Liver (tissue), 9 donors: Measurements from ENCODE around the gene SMAD1. TPM values are rescaled to one million over a fixed set of nuclear protein-coding genes. Genes with fewer than 3 reads are reported as not detected.

Experiments used
- DNase-seq: peaks from one replicate; pipeline ENCODE4 v3.0.0-alpha.2; 2017; ENCODE audit warnings: low spot score
- H3K27ac ChIP-seq, 2 donors: one replicate each; pipeline ENCODE4 v1.7.0; 2013; ENCODE audit warnings: inconsistent platforms in 2 of 2, low read length in 2 of 2, control low read depth in 1 of 2, low read depth in 1 of 2, mild to moderate bottlenecking in 1 of 2
- H3K27me3 ChIP-seq, 4 donors: one replicate each; pipeline versions ENCODE4 v1.6.1 to v1.7.0; 2013; ENCODE audit warnings: low read length in 3 of 4, inconsistent platforms in 1 of 4, mild to moderate bottlenecking in 1 of 4, moderate library complexity in 1 of 4; ENCODE audit not compliant: control insufficient read depth in 4 of 4, insufficient read depth in 4 of 4
- H3K36me3 ChIP-seq, 4 donors: one replicate each; pipeline versions ENCODE4 v1.6.1 to v1.7.0; 2013; ENCODE audit warnings: low read length in 3 of 4, mild to moderate bottlenecking in 3 of 4, low read depth in 1 of 4, moderate library complexity in 1 of 4; ENCODE audit not compliant: control insufficient read depth in 4 of 4, insufficient read depth in 3 of 4
- H3K4me1 ChIP-seq, 4 donors: one replicate each; pipeline versions ENCODE4 v1.6.1 to v1.7.0; 2013; ENCODE audit warnings: low read length in 3 of 4, mild to moderate bottlenecking in 3 of 4, moderate library complexity in 1 of 4; ENCODE audit not compliant: control insufficient read depth in 4 of 4, insufficient read depth in 4 of 4
- H3K4me3 ChIP-seq, 3 donors: one replicate each; pipeline versions ENCODE4 v1.6.1 to v1.7.0; 2013; ENCODE audit warnings: low read length in 3 of 3, control low read depth in 1 of 3, low read depth in 1 of 3, mild to moderate bottlenecking in 1 of 3
- H3K9ac ChIP-seq, 2 donors: one replicate each; pipeline ENCODE4 v1.7.0; 2013; ENCODE audit warnings: low read length in 2 of 2, mild to moderate bottlenecking in 2 of 2, moderate library complexity in 2 of 2, control low read depth in 1 of 2, low read depth in 1 of 2
- H3K9me3 ChIP-seq, 4 donors: one replicate each; pipeline versions ENCODE4 v1.6.1 to v1.7.0; 2013; ENCODE audit warnings: low read length in 3 of 4; ENCODE audit not compliant: control insufficient read depth in 4 of 4
- EGR1 ChIP-seq, 2 donors: IDR thresholded peaks; 2 replicates each; pipeline ENCODE4 v1.6.1; 2016 to 2018; ENCODE audit warnings: antibody characterized with exemption in 2 of 2, low read depth in 2 of 2
- FOXA1 ChIP-seq: IDR thresholded peaks from 2 replicates; pipeline ENCODE4 v1.6.1; 2016; ENCODE audit warnings: antibody characterized with exemption
- JUND ChIP-seq, 2 donors: IDR thresholded peaks; 2 replicates each; pipeline ENCODE4 v1.6.1; 2016; ENCODE audit warnings: antibody characterized with exemption in 2 of 2
- NR2F2 ChIP-seq: IDR thresholded peaks from 2 replicates; pipeline ENCODE4 v1.6.1; 2016; ENCODE audit warnings: antibody characterized with exemption
- RXRA ChIP-seq, 2 donors: IDR thresholded peaks; 2 replicates each; pipeline ENCODE4 v1.6.1; 2017 to 2018; ENCODE audit warnings: antibody characterized with exemption in 2 of 2, mild to moderate bottlenecking in 1 of 2
- SP1 ChIP-seq: IDR thresholded peaks from 2 replicates; pipeline ENCODE4 v1.6.1; 2018; ENCODE audit warnings: antibody characterized with exemption, mild to moderate bottlenecking
- TAF1 ChIP-seq: conservative IDR thresholded peaks from 2 replicates; pipeline ENCODE4 v1.6.1; 2016; ENCODE audit warnings: antibody characterized with exemption, mild to moderate bottlenecking
- YY1 ChIP-seq: IDR thresholded peaks from 2 replicates; pipeline ENCODE4 v1.6.1; 2016; ENCODE audit warnings: antibody characterized with exemption, mild to moderate bottlenecking
- WGBS: extraction: QIAGEN DNeasy Blood & Tissue Kit; methylation state at CpG from one replicate; pipeline ENCODE4 v1.1.7; 2013; 5-methylcytosine and 5-hydroxymethylcytosine counted together
- polyA plus RNA-seq, 2 donors: library from polyadenylated mRNA; stranded (reverse) in 1 of 2; unstranded in 1 of 2; fragments of 200-250 nt in 1 of 2; fragments of >200 nt in 1 of 2; fragmentation: Nextera tagmentation in 1 of 2; extraction: Ambion mirVana in 1 of 2; gene quantifications; one replicate each; pipeline versions ENCODE4 v1.2.1 to v1.2.3, GENCODE V29; 2013 to 2015
- total RNA-seq, 2 donors: library from RNA; depleted of rRNA; stranded (reverse); fragments of >200 nt; gene quantifications; one replicate each; pipeline ENCODE4 v1.2.3, GENCODE V29; 2014
- TF ChIP-seq, protein P1 (sequence below): IDR thresholded peaks from 2 replicates; pipeline ENCODE4 v1.6.1; 2016; ENCODE audit warnings: antibody characterized with exemption
- TF ChIP-seq, protein P2 (sequence below): fragments of 150-350 bp; IDR thresholded peaks from 2 replicates; pipeline ENCODE4 v1.5.1; 2017; ENCODE audit warnings: improper control_type of control experiment, low read depth, low read length; ENCODE audit not compliant: missing input control
- TF ChIP-seq, protein P3 (sequence below): IDR thresholded peaks from 2 replicates; pipeline ENCODE4 v1.6.1; 2016; ENCODE audit warnings: antibody characterized with exemption, mild to moderate bottlenecking
- donor health status: healthy.
- donor health status: healthy.
- donor health status: healthy.
- donor health status: healthy.
- donor health status: healthy.

Gene SMAD1
- total and polyA plus RNA-seq, 4 donors = 6.3 to 43.8 (median 14.6) TPM

DNA sequence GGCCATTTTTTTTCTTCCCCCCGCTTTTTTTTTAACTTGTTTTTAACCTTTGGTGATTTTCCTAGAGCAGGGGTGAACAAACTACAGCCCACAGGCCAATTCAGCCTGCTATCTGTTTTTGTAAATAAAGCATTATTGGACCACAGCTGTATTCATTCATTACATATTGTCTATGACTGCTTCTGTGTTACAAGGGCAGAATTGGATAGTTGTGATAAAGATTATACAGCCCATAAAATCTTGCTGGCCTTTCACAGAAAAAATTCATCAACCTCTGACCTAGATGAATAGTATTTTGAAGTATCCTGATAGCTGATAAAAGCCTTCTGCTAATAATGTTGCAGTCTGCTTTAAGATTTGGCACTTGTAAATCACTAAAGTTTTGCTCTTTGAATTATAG is 63.4 kb downstream of the SMAD1 start:
- H3K27ac ChIP-seq = peak overlapping the region in 1 of 2 donors; percentile 16
- H3K36me3 ChIP-seq = peaks cover 2 to 20% (median 3%) of the 10 kb centered on the region in 4 donors
- no peaks in the 10 kb centered on the region for H3K27me3 ChIP-seq
- H3K9ac ChIP-seq = no peak overlapping the region
- H3K4me3 ChIP-seq = no peak overlapping the region
- TF ChIP-seq FOXA1 (no peak), TAF1 (no peak), SP1 (no peak), RXRA (IDR thresholded peaks at IDR 0.05) (no peak)
- TF ChIP-seq, protein P1, sequence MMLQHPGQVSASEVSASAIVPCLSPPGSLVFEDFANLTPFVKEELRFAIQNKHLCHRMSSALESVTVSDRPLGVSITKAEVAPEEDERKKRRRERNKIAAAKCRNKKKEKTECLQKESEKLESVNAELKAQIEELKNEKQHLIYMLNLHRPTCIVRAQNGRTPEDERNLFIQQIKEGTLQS = no peak
- DNase-seq = no peak
- WGBS = 76% methylated on average over 1 of the region's 1 CpG
- H3K4me1 ChIP-seq = peaks cover 0 to 3% (median under 1%) of the 10 kb centered on the region in 4 donors
- no peaks in the 10 kb centered on the region for H3K9me3 ChIP-seq

DNA sequence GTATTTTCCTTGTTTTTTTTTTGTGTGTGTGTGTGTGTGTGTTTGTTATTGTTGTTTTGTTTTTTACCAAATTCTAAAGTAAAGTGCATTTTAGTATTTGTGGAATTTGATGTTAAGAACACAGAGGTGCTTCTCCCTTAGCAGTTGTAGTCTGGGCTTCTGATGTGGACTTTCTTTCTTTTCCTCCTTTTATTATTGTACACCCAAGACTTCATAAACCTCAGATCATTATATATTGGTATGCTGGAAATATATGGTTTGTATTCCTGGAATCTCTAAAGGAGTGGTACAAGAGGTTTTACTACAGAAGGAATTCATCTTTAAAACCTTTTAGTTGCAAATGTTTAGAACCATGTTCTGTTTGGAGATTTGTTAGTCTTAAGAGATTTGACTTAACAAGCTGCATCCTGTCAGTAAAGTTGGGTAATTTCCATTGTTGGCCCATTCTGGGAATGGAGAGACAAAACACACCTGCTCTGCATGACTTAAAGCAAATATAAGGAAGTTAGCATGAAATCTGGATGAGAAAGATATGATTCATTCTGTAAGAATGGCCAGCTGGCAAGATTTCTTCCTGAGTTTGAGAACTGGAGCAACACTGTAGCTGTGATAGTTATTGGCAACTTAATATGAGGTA is 64.0 kb downstream of the SMAD1 start:
- Histone ChIP-seq H3K27ac (peak overlapping the region in 1 of 2 donors; percentile 16), H3K4me1 (peaks cover 0 to 3% (median under 1%) of the 10 kb centered on the region in 4 donors), H3K4me3 (no peak overlapping the region), H3K36me3 (peaks cover 2 to 20% (median 2%) of the 10 kb centered on the region in 4 donors), H3K9ac (no peak overlapping the region), H3K27me3 (no peaks in the 10 kb centered on the region), H3K9me3 (no peaks in the 10 kb centered on the region)
- no peak for DNase-seq
- TF ChIP-seq EGR1 (IDR thresholded peaks at IDR 0.05; ENCODE audit: low read depth in 2 of 2) (no peak), JUND (IDR thresholded peaks at IDR 0.05) (no peak), FOXA1 (no peak)
- TF ChIP-seq, protein P2, sequence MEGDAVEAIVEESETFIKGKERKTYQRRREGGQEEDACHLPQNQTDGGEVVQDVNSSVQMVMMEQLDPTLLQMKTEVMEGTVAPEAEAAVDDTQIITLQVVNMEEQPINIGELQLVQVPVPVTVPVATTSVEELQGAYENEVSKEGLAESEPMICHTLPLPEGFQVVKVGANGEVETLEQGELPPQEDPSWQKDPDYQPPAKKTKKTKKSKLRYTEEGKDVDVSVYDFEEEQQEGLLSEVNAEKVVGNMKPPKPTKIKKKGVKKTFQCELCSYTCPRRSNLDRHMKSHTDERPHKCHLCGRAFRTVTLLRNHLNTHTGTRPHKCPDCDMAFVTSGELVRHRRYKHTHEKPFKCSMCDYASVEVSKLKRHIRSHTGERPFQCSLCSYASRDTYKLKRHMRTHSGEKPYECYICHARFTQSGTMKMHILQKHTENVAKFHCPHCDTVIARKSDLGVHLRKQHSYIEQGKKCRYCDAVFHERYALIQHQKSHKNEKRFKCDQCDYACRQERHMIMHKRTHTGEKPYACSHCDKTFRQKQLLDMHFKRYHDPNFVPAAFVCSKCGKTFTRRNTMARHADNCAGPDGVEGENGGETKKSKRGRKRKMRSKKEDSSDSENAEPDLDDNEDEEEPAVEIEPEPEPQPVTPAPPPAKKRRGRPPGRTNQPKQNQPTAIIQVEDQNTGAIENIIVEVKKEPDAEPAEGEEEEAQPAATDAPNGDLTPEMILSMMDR = no peak

DNA sequence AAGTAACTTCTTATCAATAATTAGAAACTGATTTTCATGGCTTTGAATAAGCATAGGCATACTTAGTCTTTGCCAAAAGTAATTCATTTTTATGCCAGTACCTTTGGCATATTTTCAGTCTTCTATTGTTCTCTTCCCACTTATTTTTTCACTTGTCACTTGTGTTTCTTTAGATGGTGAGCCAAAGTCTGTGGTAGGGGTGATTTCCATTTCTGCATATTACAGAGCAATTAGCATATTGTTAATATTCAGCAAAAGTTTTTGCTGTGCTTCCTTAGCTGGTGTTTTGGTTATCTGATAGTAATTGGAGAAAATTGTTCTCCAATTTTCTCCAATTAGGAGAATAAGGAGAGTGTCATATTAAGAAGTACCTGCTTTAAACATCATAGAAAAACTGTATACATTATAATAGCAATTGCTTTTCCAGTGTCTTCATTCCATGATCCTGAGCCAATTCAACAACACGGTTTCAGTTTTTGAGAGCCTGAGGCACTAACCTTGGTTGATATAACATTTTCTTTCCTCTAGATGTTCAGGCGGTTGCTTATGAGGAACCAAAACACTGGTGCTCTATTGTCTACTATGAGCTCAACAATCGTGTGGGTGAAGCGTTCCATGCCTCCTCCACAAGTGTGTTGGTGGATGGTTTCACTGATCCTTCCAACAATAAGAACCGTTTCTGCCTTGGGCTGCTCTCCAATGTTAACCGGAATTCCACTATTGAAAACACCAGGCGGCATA is 64.7 kb downstream of the SMAD1 start:
- no peak overlapping the region for H3K27ac ChIP-seq
- H3K9ac ChIP-seq = no peak overlapping the region
- H3K36me3 ChIP-seq = peaks cover 2 to 20% (median 2%) of the 10 kb centered on the region in 4 donors
- H3K9me3 ChIP-seq = no peaks in the 10 kb centered on the region
- TF ChIP-seq, protein P3, sequence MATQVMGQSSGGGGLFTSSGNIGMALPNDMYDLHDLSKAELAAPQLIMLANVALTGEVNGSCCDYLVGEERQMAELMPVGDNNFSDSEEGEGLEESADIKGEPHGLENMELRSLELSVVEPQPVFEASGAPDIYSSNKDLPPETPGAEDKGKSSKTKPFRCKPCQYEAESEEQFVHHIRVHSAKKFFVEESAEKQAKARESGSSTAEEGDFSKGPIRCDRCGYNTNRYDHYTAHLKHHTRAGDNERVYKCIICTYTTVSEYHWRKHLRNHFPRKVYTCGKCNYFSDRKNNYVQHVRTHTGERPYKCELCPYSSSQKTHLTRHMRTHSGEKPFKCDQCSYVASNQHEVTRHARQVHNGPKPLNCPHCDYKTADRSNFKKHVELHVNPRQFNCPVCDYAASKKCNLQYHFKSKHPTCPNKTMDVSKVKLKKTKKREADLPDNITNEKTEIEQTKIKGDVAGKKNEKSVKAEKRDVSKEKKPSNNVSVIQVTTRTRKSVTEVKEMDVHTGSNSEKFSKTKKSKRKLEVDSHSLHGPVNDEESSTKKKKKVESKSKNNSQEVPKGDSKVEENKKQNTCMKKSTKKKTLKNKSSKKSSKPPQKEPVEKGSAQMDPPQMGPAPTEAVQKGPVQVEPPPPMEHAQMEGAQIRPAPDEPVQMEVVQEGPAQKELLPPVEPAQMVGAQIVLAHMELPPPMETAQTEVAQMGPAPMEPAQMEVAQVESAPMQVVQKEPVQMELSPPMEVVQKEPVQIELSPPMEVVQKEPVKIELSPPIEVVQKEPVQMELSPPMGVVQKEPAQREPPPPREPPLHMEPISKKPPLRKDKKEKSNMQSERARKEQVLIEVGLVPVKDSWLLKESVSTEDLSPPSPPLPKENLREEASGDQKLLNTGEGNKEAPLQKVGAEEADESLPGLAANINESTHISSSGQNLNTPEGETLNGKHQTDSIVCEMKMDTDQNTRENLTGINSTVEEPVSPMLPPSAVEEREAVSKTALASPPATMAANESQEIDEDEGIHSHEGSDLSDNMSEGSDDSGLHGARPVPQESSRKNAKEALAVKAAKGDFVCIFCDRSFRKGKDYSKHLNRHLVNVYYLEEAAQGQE = no peak
- TF ChIP-seq TAF1 (no peak), EGR1 (IDR thresholded peaks at IDR 0.05; ENCODE audit: low read depth in 2 of 2) (no peak), YY1 (no peak), FOXA1 (no peak), NR2F2 (no peak)
- 92% methylated on average over 7 of the region's 7 CpGs for WGBS
- H3K27me3 ChIP-seq = no peaks in the 10 kb centered on the region
- no peak for DNase-seq
- no peak overlapping the region for H3K4me3 ChIP-seq
- peaks cover 0 to 3% (median under 1%) of the 10 kb centered on the region in 4 donors for H3K4me1 ChIP-seq
